GM18498 (cell line): ENCODE measurements around the gene RPL31.
A peak's percentile ranks its signal among the peaks of the same experiment; 100 is the strongest.

Experiments
- ATAC-seq: cut with Tn5 transposase; IDR thresholded peaks from one replicate; pipeline ENCODE4 v1.9.1; 2021; ENCODE audit warnings: mild to moderate bottlenecking, moderate library complexity; ENCODE audit not compliant: unreplicated experiment

The RPL31 gene

DNA sequence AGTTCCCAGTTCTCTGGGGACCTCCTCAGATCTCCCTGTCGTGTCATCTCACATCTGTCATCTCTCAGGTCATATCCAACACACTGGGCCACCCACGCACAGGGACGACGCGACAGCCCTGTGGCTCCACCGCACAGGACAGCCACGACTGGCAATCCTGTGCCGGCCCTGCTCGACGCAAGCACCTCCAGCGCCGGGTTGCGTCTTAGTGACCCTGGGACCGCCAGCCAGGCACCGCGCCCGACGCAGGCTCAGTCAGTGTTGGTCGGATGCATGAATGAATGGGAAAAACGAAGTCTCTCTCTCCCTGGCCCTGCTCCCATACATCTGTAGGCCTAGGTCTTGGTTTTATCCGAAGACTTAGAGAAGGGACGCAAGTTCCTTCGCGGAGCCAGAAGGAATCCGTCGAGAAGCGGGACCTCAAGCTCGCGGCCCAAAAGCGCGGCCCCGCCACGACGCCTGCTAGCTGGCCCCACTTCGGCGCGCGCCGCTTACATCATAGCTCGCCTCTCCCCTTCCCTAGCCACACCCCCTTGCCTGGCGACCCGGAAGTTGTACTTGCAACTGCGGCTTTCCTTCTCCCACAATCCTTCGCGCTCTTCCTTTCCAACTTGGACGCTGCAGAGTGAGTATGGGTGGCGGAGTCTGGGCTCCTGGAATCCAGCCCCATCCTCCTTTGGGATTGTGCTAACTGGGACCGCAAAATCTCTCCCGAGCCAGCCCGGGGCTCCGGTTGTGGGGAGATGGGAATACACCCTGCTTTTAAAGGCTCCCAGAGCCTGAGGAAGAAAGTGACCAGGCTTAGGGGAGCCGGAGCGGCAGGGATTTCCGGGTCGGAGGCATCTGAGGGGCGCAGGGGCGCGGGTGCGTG lies at the start of gene RPL31:
Gene RPL31, plus strand, starts transcription at position 599 of the 871 bp plus-strand sequence. CDS start 413 bp downstream, outside the sequence.
- ATAC-seq: peak; percentile 97

DNA sequence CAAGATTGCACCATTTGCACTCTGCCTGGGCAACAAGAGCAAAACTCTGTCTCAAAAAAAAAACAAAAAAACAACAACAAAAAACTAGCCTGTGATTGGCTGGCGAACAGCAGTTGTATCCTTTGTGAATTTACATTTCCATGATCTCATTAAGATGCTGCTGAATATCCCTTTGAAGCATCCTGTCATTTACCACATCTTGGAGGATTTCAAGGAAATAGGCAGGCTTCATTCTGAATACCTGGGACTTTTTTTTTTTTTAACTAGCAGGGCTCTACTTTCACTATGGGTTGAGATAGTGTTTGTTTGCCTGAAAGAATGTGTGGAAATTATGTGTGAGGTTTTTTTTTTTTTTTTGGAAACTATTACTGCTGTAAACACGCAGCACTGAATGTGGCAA lies 49.6 kb upstream of the RPL31 start:
- no peak for ATAC-seq

DNA sequence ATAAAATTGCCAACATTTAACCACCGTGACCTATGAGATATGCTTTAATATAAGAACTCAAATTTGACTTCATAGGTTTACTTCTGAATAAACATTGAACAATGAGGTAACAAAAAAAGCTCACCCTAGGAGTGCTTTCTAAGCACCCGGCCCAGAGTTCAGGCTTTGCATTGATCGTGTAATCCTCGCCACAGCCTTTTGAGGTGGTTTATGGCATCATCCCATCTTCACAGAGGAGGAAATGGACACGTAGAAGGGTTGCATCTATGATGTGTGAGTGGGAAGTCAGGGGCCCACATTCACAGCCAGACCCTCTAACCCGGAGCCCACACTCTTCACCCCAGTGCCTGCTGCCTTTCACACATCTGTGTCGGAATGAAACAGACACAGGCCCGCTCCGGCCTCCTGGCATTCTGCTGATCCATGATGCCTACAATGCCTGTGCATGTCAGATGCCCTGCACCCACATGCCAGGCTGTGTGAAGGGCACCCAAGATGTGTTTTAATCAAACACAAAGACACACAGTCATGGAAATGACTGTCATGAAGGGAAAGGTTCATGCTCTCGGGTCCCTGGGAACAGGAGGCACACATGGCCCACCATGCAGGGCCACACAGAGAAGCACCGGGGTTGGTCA lies 48.6 kb upstream of the RPL31 start:
- ATAC-seq: no peak

DNA sequence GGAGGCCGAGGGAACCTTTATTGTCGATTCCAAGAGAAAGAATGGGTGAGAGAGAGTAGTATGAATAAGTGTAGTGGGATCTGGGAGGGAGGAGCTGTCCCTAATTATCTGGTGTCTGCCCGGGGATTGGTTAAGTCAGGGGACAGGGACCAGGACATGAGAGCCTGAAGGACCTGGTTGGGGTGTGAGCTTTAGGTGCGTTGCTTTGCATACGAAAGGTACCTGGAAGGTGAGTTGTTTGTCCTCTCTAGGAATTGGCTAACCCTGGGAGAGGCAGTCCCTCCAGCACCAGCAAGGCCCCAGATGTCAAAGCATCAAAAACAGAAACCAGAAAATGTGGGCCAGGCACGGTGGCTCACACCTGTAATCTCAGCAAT lies 48.1 kb upstream of the RPL31 start:
- ATAC-seq: no peak

DNA sequence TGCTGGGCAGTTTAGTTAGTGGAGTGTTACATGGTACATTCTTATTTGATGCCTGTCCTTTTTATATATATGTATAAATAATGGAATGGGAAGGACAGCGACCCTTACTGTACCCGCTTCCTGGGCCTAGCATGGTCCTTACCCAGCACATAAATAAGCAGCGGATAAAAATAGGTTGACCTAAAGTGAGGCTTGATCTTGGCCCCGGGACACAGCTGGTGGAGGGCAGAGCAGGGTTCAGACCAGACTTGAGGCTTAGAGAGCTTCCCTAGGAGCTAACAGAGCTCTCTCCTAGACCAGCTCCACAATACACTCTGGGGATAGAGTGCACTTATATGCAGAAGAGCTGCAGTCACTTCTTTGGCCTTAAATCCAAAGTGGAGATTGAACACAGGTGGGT lies 46.9 kb upstream of the RPL31 start:
- no peak for ATAC-seq

DNA sequence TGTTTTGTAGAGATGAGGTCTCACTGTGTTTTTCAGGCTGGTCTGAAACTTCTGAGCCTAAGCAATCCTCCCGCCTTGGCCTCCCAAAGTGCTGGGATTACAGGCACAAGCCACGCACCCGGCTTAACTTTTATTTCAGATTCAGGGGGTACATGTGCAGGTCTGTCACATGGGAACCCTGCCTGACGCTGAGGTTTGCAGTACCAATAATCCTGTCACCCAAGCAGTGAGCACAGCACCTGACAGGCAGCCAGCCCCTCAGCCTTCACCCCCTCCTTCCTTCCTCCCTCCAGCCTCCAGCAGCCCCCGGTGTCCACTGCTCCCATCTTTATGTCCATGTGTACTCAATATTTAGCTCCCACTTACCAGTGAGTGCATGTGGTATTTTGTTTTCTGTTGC lies 46.0 kb upstream of the RPL31 start:
- ATAC-seq: no peak

DNA sequence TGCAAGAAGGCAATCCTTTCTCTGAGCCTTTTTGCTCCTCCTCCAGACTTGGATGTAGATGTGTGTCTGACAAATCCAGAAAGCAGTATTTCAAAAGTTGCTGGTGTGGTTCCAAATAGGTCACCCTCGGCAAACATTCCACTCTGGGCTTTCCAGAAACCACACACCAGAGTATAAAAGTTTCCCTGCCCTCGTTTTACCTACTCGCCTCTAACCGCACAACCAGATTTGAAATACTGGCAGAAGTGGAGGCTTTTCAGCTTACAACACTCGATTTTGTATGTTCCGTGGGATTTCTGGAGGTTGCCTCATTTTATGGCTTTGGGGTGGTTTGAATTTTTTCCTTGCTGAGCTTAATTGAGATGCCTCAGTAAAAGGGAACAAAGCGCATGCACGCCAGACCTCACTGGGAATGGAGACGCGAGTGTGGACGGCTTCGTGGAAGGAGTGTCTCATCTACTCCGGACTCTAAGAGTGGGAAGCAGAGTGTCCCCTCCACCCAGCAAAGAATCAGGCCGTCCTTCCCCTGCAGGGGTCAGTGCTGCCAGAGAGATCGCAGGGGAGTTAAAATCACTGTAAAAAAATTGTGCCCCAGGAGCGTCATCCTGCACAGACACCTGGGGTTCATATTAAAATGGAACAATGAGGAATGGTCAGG lies 44.0 kb upstream of the RPL31 start:
- ATAC-seq: no peak

DNA sequence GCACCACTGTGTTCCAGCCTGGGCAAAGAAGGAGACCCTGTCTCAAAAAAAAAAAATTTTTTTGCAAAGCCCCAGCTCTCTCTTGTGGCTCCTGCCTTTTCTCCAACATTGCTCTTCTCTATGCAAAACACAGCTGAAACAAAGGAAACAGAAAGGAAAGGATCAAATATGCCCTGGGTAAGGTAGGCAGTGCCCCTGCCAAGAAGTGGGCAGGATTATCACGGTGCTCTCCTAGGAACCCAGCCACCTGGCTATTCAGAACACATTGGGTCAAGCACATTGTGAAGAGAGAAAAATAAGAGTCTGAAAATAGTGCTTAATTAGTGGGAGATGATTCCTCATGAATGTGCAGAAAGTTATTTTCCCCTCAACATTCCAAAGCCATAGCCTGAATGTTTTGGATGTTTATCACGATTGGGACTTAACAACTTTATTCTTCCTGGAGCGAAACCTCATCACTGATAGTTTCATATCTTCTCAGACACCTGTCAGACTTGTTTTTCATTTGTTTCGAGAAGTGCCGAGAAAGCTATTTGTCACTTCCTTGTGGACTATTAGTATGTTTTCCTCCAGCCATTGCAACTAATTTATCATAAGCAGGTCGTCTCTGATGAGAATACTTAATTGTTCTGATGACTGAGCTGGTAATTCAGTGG lies 42.7 kb upstream of the RPL31 start:
- ATAC-seq: no peak

DNA sequence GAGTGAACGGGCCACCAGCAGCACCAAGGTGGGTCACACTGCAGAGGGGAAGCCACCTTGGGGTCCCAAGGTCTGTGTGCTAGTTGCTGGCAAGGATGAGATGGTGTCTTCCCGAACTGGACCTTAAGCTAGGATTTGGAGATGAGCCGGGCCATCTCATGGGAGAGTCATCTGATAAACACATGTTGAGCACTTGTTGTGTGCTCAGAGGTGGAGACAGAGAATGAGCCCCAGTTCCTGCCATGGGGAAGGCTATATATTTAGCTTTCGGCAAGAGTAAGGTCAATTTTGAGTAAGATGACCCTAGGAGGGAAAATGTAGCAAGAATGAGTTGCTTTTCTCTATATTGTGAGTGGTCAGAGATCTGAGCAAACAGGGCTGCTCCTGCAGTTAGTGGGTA lies 41.4 kb upstream of the RPL31 start:
- ATAC-seq: no peak

DNA sequence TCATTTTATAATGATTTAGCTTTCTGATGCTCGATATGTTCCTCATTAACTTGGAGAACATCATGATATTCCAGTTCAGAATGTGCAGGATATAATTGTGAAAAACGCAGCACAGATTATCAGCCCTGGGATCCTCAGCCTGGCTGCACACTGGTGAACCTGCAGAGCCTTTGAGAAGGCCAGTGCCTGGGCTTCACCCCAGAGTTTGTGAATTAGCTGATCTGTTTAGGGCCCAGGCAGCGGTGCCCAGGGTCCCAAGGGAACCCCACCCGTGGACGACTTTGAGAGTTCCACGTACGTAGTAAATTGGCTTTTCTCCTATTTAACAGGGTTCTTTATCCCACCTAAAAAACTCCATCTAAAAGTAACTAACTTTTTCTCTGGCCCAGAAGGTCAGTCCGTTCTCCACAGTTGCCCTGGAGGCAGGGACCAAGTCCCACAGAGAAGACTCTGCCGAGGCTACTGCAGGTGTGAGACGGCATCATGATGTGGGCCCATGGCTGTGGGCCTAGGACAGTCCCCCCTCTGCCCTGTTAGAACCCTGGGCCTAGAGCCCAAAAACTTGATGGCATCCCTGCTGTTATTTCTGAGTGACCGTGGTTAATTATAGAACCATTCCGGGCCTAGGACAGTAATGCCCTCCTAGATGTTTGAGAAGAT lies 39.6 kb upstream of the RPL31 start:
- ATAC-seq: no peak

DNA sequence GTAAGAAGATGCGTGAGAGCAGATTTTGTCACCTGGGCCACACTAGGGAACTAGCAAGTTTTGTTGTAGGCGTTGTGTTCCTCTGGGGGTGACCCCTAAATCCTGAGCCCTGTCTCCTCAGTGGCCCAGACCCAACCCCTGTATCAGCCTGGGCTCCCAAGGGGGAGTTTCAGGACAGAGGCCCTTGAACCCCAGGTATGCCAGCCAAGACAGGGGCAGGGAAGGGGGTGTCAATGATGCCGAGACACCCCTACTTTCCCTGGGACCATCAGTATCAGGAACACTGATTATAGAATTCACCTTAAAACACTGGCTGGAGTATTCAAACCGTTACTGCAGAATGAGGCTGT lies 39.1 kb upstream of the RPL31 start:
- ATAC-seq: no peak

DNA sequence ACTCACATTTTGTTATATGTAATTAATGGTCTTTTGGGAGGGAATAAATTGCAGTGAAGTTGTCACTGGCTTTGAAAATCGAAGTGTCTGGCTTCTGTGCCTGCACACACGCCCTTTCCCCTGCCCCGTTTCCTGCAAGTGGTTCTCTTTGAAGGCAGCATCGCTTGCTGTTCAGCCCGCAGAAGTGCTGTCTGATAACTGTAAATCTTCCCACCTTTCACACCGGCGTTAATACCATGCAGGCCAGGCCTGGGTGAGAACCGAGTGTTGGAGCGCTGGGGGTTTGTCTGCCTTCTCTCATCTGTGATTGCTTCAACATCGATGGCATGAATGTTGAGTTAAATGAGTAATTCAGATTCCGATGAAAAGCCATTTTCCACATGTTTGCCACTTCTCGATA lies 37.9 kb upstream of the RPL31 start:
- ATAC-seq: no peak

DNA sequence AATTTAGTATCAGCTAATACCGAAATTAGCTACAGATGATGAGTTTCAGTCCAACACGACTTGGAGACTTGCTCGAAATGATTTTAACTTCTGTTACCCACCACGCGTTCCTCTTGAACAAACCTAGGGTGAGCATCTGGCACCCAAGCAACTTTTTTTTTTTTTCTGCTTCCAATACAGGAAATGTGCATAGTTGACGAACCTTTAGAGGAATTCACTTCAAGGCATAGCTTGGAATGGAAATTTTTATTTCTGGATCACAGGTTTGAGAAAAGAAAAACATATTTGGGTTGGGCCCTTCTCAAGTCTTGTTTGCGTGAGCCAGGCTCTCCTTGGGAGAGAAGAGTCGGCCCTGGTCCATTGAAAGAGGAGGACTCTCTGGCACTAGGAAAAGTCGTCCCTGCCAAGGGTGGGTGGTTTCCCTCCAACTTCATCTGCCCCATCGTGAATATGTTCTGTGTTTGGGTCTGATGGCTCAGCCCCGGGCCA lies 37.4 kb upstream of the RPL31 start:
- no peak for ATAC-seq

DNA sequence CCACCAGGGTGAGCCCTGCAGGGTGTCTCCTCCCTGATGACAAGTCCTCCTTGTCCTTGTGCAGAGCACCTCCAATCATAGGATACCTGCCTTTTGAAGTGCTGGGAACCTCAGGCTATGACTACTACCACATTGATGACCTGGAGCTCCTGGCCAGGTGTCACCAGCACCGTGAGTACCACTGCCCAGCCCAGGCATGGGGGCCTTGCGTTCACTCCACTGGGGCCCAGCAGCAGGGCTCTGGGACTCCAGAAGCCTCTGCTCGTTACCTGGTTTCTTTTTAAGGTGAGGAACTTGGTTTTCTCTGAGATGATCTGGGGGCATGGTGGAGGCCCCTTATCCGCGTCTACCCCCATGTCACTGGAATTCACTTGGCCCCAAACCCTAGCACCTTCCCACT lies 36.5 kb upstream of the RPL31 start:
- ATAC-seq: no peak

DNA sequence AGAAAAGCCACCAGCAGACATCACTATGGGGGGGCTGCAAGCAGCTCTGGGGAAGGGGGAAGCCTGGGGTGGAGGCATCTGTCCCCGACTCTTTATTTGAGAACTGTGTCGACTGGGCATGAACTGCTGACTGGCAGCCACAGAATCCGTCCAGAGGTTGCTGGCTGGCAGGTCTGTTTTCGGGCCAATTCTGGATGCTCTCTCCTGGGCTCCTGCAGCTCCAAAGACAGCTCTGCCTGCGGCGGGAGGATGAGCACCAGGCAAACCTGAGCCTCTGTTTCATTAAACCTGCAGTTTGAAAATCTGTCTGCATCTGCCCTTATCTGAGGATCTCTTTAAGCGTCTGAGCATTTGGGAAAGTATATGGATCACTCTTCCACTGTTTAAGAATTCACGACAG lies 34.4 kb upstream of the RPL31 start:
- ATAC-seq: no peak

DNA sequence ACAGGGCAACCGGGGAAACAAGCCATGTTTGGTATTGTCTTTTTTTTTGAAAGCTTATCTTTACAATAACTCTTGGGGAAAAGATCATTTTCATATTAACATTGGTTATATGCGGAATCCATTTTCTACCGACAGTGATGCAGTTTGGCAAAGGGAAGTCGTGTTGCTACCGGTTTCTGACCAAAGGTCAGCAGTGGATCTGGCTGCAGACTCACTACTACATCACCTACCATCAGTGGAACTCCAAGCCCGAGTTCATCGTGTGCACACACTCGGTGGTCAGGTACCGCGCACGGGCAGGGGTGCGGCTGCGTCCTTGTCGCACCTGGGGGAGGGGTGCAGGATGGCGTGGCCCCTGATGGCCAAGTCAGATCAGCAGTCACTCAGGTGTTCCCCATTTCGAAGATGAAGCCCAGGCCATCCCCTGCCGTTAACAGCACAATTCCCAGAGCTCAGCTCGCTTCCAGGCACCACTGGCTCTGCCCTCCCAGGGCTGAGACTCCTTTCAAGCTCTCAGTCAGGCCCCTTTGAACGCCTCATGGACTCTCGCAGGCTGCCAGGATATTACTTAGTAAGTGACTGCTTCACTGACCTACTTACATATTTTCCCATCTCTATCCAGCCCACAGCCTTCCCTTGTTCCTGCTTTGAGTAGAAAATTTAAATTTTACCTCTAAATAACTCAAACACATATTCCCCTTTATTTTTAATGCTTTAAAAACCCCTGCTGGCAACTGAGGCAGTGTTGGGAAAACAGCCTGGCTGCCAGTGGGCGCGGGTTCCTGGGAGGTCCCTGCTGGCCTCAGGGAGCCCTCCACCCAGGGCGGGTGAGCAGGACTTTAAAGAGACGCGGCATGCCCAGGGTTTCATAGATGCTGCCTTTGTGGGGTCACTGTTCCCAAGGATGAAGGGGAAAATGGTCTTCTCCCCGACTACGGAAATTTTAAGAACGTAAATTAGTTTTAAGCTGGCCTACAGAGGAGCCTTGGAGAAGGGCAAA lies 33.6 kb upstream of the RPL31 start:
- ATAC-seq: no peak

DNA sequence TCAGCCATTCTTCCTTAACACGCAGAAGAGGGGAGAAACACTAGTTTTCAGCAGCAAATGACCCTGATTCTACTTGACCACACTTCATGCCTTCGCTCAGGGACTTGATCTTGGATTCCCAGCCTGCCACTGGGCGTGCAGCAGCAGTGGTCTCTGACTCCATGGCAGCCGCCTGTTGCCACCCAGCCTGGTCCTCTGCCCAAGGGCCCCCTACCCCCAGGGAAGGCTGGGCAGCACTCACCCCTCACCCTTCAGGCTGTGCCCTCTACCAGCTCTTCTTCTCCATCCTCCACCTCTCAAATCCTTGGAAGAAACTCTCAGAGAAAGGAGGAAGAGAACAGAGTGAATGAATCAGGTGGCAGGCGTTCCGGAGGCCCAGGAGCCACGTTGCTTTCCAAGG lies 32.1 kb upstream of the RPL31 start:
- no peak for ATAC-seq

DNA sequence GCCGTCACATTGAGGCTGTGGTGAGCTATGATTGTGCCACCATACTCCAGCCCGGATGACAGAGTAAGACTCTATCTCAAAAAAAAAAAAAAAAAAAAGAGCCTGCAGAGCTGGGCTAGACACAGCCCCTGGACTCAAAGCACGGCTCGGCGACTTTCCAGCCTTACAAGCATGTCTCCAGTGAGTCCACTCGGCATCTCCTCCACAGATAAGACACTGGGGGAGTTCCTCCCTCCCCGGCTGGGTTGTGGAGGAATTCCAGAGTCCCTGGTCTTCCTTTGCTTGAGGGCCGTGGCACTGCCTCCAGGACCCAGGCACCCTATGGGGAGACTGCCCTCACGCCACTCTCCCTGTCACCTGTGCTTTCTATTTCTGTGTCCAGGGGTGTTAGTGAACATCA lies 30.9 kb upstream of the RPL31 start:
- ATAC-seq: no peak

DNA sequence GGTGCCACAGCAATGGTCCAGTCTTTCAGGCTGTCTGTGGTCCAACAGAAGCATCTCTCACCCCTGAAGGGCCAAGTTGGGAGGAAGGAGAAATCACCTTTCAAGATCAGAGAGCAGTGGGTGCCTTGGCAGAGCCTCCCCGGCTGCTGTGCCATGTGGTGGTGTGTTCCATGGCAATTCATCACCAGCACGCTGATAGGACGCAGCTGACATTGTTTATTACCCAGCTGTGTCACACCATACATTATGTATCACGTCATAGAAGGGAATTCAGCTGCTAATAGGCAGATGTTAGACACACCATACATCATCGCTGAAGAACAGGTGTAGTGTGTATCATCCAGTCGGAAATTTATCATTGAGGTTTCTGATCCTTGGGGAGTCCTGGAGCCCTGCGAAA lies 29.6 kb upstream of the RPL31 start:
- ATAC-seq: no peak
